K562 (cell line): Measurements from ENCODE around the gene RBKS. TPM values are rescaled to one million over a fixed set of nuclear protein-coding genes. Genes with fewer than 3 reads are reported as not detected.

ENCODE experiments used
- ATAC-seq: fragments of 200-7000 bp; cut with Tn5 transposase; 3 replicates; pipeline ENCODE4 v1.9.1; 2020; ENCODE audit warnings: moderate library complexity
- BruUV-seq: library from RNA; stranded (reverse); fragments of 400-500 nt; replicated peaks from 2 replicates; lab custom pipeline; 2021; lab: Mats Ljungman, UMichigan
- CTCF ChIA-PET: fragments of 300-600 bp; formaldehyde crosslinking; extraction: SDS; loops from one replicate; lab custom pipeline; 2021; ENCODE audit warnings: low intra/inter-chr PET ratio; lab: Yijun Ruan, JAX
- POLR2A ChIA-PET: fragments of 300-600, 350-650 bp; sonication (Branson Sonifier 250); formaldehyde crosslinking; extraction: SDS; loops from one replicate; lab custom pipeline; 2021; ENCODE audit warnings: antibody characterized with exemption, inconsistent platforms; lab: Yijun Ruan, JAX
- DNase-seq, 4 experiments: peaks; one replicate each; pipeline versions ENCODE4 v3.0.0 to v3.0.0-alpha.2; 2011 to 2018; ENCODE audit warnings: low spot score in 3 of 4, mixed read lengths in 3 of 4; ENCODE audit errors: extremely low read depth in 1 of 4
- FAIRE-seq: peaks from 2 replicates; lab custom pipeline; 2011; peaks lifted over from hg19 to GRCh38; lab: Jason Lieb, UNC
- H2AFZ ChIP-seq: 2 replicates; pipeline ENCODE4 v1.6.0; 2011; ENCODE audit warnings: low read depth, low read length, control low read depth, inconsistent platforms
- H3K27ac ChIP-seq: fragments of 200-600 bp; 3 replicates; pipeline ENCODE4 v1.8.0; 2011; ENCODE audit warnings: low read depth, mild to moderate bottlenecking, control low read depth, inconsistent platforms, low read length, moderate library complexity, mixed read lengths; ENCODE audit errors: extremely low read depth
- H3K27me3 ChIP-seq, 2 experiments: fragments of 300-600 bp in 1 of 2; 2 replicates in 1 of 2; 3 replicates in 1 of 2; pipeline versions ENCODE4 v1.6.0 to v1.8.0; 2011; ENCODE audit warnings: inconsistent platforms in 2 of 2, low read length in 2 of 2, mild to moderate bottlenecking in 1 of 2, mixed read lengths in 1 of 2, moderate library complexity in 1 of 2; ENCODE audit not compliant: control insufficient read depth in 2 of 2, insufficient read depth in 2 of 2
- H3K36me3 ChIP-seq: fragments of 300-600 bp; 3 replicates; pipeline ENCODE4 v1.8.0; 2011; ENCODE audit warnings: mild to moderate bottlenecking, low read length, inconsistent platforms; ENCODE audit not compliant: control insufficient read depth, insufficient read depth
- H3K4me1 ChIP-seq, 2 experiments: fragments of 200-600 bp in 1 of 2; replicated peaks in 1 of 2; 2 replicates in 1 of 2; 3 replicates in 1 of 2; pipeline versions ENCODE4 v1.5.1 to v1.8.0; 2011; ENCODE audit warnings: inconsistent platforms in 2 of 2, low read length in 2 of 2, mild to moderate bottlenecking in 1 of 2, mixed read lengths in 1 of 2, moderate library complexity in 1 of 2; ENCODE audit not compliant: control insufficient read depth in 2 of 2, insufficient read depth in 2 of 2
- H3K4me2 ChIP-seq: 2 replicates; pipeline ENCODE4 v1.6.1; 2011; ENCODE audit warnings: low read length, control low read depth, inconsistent platforms, mixed read lengths; ENCODE audit not compliant: insufficient read depth
- H3K4me3 ChIP-seq: fragments of 200-600 bp; sonication (generic), shearing (Covaris generic); 2 replicates; pipeline ENCODE4 v1.5.1; 2016; ENCODE audit warnings: control low read depth, inconsistent platforms
- H3K79me2 ChIP-seq: fragments of 200-600 bp; 3 replicates; pipeline ENCODE4 v1.8.0; 2011; ENCODE audit warnings: low read length, inconsistent platforms; ENCODE audit not compliant: control insufficient read depth, insufficient read depth
- H3K9ac ChIP-seq, 2 experiments: 2 replicates each; pipeline versions ENCODE4 v1.6.0 to v1.6.1; 2011; ENCODE audit warnings: low read depth in 2 of 2, low read length in 2 of 2, control low read depth in 1 of 2, inconsistent platforms in 1 of 2, mild to moderate bottlenecking in 1 of 2, mixed read lengths in 1 of 2; ENCODE audit not compliant: insufficient read depth in 1 of 2
- H3K9me1 ChIP-seq: one replicate; pipeline ENCODE4 v1.6.0; 2011; ENCODE audit warnings: inconsistent platforms, mild to moderate bottlenecking, low read length, moderate library complexity; ENCODE audit not compliant: control insufficient read depth, insufficient read depth
- H3K9me3 ChIP-seq: replicated peaks from 2 replicates; pipeline ENCODE4 v1.5.1; 2011; ENCODE audit warnings: low read depth, low read length, inconsistent platforms; ENCODE audit not compliant: control insufficient read depth, insufficient read depth
- H4K20me1 ChIP-seq: replicated peaks from 2 replicates; pipeline ENCODE4 v1.6.1; 2011; ENCODE audit warnings: low read length, inconsistent platforms, mixed read lengths; ENCODE audit not compliant: control insufficient read depth, insufficient read depth
- MCM5 ChIP-seq: fragments of 450-650 bp; IDR thresholded peaks from 2 replicates; pipeline ENCODE4 v1.6.1; 2016; ENCODE audit warnings: low read depth
- NFE2L1 ChIP-seq: fragments of 450-650 bp; IDR thresholded peaks from 2 replicates; pipeline ENCODE4 v1.6.1; 2016; ENCODE audit warnings: missing genetic modification characterization, low read depth, mild to moderate bottlenecking, missing compliant biosample characterization, moderate library complexity, borderline replicate concordance
- PHF20 ChIP-seq: fragments of 450-650 bp; IDR thresholded peaks from 2 replicates; pipeline ENCODE4 v1.6.1; 2018; ENCODE audit not compliant: partially characterized antibody
- POLR3G ChIP-seq: IDR thresholded peaks from 2 replicates; pipeline ENCODE4 v1.6.1; 2011; ENCODE audit not compliant: insufficient read length, insufficient replicate concordance; ENCODE audit errors: extremely low read depth
- TAF7 ChIP-seq: fragments of 450-650 bp; IDR thresholded peaks from 2 replicates; pipeline ENCODE4 v1.6.1; 2016; ENCODE audit warnings: missing genetic modification characterization, missing compliant biosample characterization
- ZBED1 ChIP-seq: IDR thresholded peaks from 2 replicates; pipeline ENCODE4 v1.6.1; 2014
- ZBTB17 ChIP-seq: fragments of 450-650 bp; formaldehyde crosslinking; IDR thresholded peaks from 2 replicates; pipeline ENCODE4 v1.4.0; 2020; ENCODE audit warnings: mild to moderate bottlenecking
- WGBS: fragments of 100-300 bp; shearing (Covaris generic); methylation state at CpG from one replicate; pipeline ENCODE4 v1.1.6; 2016; ENCODE audit warnings: low coverage, mixed read lengths; ENCODE audit not compliant: insufficient coverage; ENCODE audit errors: missing lambda C conversion rate; 5-methylcytosine and 5-hydroxymethylcytosine counted together
- in situ Hi-C: fragments of 300-500 bp; cut with MboI; formaldehyde crosslinking; loops from 4 replicates; pipeline ENCODE4 v1.15.0; 2018; ENCODE audit warnings: inconsistent platforms, mixed read lengths
- intact Hi-C: fragments of 100-400 bp; cut with micrococcal nuclease; formaldehyde crosslinking; loops from 2 replicates; pipeline ENCODE4 v1.14.2; 2022
- polyA plus RNA-seq, 8 experiments: library from polyadenylated mRNA; depleted of rRNA in 4 of 8; stranded (reverse) in 5 of 8; unstranded in 3 of 8; fragments of >200 nt; fragmentation: Nextera tagmentation in 2 of 8; fragmentation: Illumina TruSeq in 1 of 8; extraction: Ambion mirVana in 2 of 8; extraction: Trizol in 1 of 8; gene quantifications; 2 replicates each; pipeline versions ENCODE4 v1.2.1 to v1.2.3, GENCODE V29; 2011 to 2014; ENCODE audit warnings: inconsistent platforms in 1 of 8, missing spikeins in 1 of 8
- total RNA-seq, 7 experiments: library from RNA; depleted of rRNA in 6 of 7; stranded (reverse); fragments of >200 nt in 6 of 7; fragmentation: Illumina TruSeq in 2 of 7; extraction: Trizol in 2 of 7; gene quantifications; 2 replicates each; pipeline versions ENCODE4 v1.2.1 to v1.2.3, GENCODE V29; 2011 to 2021; ENCODE audit warnings: low replicate concordance in 1 of 7
- TF ChIP-seq, protein P1 (sequence below): IDR thresholded peaks from 2 replicates; pipeline ENCODE4 v1.6.1; 2011; ENCODE audit warnings: borderline replicate concordance, low read depth, mild to moderate bottlenecking, moderate library complexity, low read length; ENCODE audit not compliant: insufficient read depth, poor library complexity, severe bottlenecking
- TF ChIP-seq, protein P2 (sequence below): sonication (generic); formaldehyde crosslinking; IDR thresholded peaks from 2 replicates; pipeline ENCODE4 v1.8.1; 2023; ENCODE audit warnings: mild to moderate bottlenecking, missing genetic modification reagents
- TF ChIP-seq, protein P3 (sequence below): fragments of 450-650 bp; IDR thresholded peaks from 2 replicates; pipeline ENCODE4 v1.6.1; 2016; ENCODE audit warnings: borderline replicate concordance

The RBKS gene
- total and polyA plus RNA-seq, 9 of the 15 experiments (the other 6 are each of a cell fraction or from before 2014, with no cell fraction given): 0.06 to 0.39 (median 0.19) TPM

DNA sequence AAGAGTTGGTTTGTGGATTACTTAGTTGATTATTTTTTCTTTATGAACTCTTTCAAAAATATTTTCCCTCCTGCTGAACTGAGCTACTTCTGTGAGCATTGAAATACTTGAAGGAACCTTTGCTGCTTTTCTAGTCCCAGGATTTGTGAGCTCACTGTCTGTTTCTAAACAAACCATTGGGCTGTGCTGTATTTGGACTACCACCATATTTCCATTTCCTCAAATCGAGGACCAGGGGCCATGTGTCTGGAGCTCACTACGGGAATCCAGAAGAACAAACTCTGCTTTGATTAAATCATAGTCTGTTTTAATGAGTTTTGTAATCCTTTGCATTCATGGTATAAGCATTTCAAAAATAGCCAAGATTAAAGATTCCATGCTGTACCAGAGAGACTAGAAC lies 117.4 kb downstream of the RBKS start:
- ChIA-PET CTCF (no interaction called here), POLR2A (interaction anchor here (1.0 to 2.3 kb wide), 5 partner anchors 8 to 19 kb away, joined by 3 to 8 read pairs (median 3); no protein-coding TSS in a partner anchor)
- Histone ChIP-seq H3K4me2 (peak overlapping the region; percentile 41; the same call in 1 of the 2 replicates), H3K9me1 (no peaks in the 10 kb centered on the region), H4K20me1 (no peaks in the 10 kb centered on the region), H3K4me3 (peak overlapping the region; percentile 60; the same call in 1 of the 2 replicates), H3K36me3 (peaks cover 45% of the 10 kb centered on the region; the same call in 2 of the 3 replicates), H3K27ac (no peak overlapping the region), H3K79me2 (peaks cover 50% of the 10 kb centered on the region), H3K27me3 (peaks cover 0 to 7% of the 10 kb centered on the region in 2 experiments; a peak in 2 of 5 replicates), H3K4me1 (peaks cover 2 to 8% of the 10 kb centered on the region in 2 experiments; a peak in 1 of 5 replicates), H3K9me3 (no peaks in the 10 kb centered on the region), H2AFZ (no peak overlapping the region), H3K9ac (peak overlapping the region in 1 of 2 experiments; percentile 82; a peak in 2 of 4 replicates)
- intact Hi-C loops: no loop called here
- FAIRE-seq (no peak), DNase-seq (no peak), ATAC-seq (no peak)
- 11% methylated on average over 2 of the region's 2 CpGs for WGBS
- no TSS peak for BruUV-seq
- in situ Hi-C loops: no loop called here
- TF ChIP-seq NFE2L1: no peak
- TF ChIP-seq, protein P1, sequence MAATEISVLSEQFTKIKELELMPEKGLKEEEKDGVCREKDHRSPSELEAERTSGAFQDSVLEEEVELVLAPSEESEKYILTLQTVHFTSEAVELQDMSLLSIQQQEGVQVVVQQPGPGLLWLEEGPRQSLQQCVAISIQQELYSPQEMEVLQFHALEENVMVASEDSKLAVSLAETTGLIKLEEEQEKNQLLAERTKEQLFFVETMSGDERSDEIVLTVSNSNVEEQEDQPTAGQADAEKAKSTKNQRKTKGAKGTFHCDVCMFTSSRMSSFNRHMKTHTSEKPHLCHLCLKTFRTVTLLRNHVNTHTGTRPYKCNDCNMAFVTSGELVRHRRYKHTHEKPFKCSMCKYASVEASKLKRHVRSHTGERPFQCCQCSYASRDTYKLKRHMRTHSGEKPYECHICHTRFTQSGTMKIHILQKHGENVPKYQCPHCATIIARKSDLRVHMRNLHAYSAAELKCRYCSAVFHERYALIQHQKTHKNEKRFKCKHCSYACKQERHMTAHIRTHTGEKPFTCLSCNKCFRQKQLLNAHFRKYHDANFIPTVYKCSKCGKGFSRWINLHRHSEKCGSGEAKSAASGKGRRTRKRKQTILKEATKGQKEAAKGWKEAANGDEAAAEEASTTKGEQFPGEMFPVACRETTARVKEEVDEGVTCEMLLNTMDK: no peak
- TF ChIP-seq, protein P2, sequence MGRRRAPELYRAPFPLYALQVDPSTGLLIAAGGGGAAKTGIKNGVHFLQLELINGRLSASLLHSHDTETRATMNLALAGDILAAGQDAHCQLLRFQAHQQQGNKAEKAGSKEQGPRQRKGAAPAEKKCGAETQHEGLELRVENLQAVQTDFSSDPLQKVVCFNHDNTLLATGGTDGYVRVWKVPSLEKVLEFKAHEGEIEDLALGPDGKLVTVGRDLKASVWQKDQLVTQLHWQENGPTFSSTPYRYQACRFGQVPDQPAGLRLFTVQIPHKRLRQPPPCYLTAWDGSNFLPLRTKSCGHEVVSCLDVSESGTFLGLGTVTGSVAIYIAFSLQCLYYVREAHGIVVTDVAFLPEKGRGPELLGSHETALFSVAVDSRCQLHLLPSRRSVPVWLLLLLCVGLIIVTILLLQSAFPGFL (CRISPR knock-in tag): no peak
- no peak for TF ChIP-seq POLR3G
- TF ChIP-seq TAF7 (tag): no peak
- TF ChIP-seq ZBED1: no peak
- TF ChIP-seq, protein P3, sequence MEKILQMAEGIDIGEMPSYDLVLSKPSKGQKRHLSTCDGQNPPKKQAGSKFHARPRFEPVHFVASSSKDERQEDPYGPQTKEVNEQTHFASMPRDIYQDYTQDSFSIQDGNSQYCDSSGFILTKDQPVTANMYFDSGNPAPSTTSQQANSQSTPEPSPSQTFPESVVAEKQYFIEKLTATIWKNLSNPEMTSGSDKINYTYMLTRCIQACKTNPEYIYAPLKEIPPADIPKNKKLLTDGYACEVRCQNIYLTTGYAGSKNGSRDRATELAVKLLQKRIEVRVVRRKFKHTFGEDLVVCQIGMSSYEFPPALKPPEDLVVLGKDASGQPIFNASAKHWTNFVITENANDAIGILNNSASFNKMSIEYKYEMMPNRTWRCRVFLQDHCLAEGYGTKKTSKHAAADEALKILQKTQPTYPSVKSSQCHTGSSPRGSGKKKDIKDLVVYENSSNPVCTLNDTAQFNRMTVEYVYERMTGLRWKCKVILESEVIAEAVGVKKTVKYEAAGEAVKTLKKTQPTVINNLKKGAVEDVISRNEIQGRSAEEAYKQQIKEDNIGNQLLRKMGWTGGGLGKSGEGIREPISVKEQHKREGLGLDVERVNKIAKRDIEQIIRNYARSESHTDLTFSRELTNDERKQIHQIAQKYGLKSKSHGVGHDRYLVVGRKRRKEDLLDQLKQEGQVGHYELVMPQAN: no peak
- no peak for TF ChIP-seq ZBTB17 (CRISPR knock-in tag)
- no peak for TF ChIP-seq PHF20
- no peak for TF ChIP-seq MCM5
- TF ChIP-seq, all 486 proteins: peak for 0
